Neural progenitor cell (in vitro differentiated cells): ENCODE data around the gene FAM133A. TPM values are rescaled to one million over a fixed set of nuclear protein-coding genes. Genes with fewer than 3 reads are reported as not detected.

Experiments
- DNase-seq: peaks from one replicate; pipeline ENCODE4 v3.0.0-alpha.2; 2016; ENCODE audit warnings: low spot score
- H2AFZ ChIP-seq: fragments of 200-600 bp; sonication (generic); replicated peaks from 2 replicates; pipeline ENCODE4 v1.6.1; 2016; ENCODE audit warnings: antibody characterized with exemption
- H3F3A ChIP-seq: fragments of 200-600 bp; sonication (generic); 2 replicates; pipeline ENCODE4 v1.6.1; 2016; ENCODE audit warnings: antibody characterized with exemption, low read depth
- H3K27ac ChIP-seq: fragments of 200-600 bp; sonication (generic); 2 replicates; pipeline ENCODE4 v1.5.1; 2016; ENCODE audit warnings: mild to moderate bottlenecking
- H3K27me3 ChIP-seq: fragments of 200-600 bp; sonication (generic); 2 replicates; pipeline ENCODE4 v1.6.1; 2016; ENCODE audit warnings: mild to moderate bottlenecking, moderate library complexity
- H3K36me3 ChIP-seq: fragments of 200-600 bp; sonication (generic); 2 replicates; pipeline ENCODE4 v1.5.1; 2016
- H3K4me1 ChIP-seq: fragments of 200-600 bp; sonication (generic); 2 replicates; pipeline ENCODE4 v1.6.1; 2016; ENCODE audit warnings: mixed run types
- H3K4me2 ChIP-seq: fragments of 200-600 bp; sonication (generic); 2 replicates; pipeline ENCODE4 v1.6.1; 2016
- H3K4me3 ChIP-seq: fragments of 200-600 bp; sonication (generic); 2 replicates; pipeline ENCODE4 v1.5.1; 2016
- H3K79me2 ChIP-seq: fragments of 200-600 bp; sonication (generic); 2 replicates; pipeline ENCODE4 v1.6.1; 2016; ENCODE audit warnings: low read depth
- H3K9ac ChIP-seq: fragments of 200-600 bp; sonication (generic); 2 replicates; pipeline ENCODE4 v1.6.1; 2016
- H3K9me3 ChIP-seq: fragments of 200-600 bp; sonication (generic); 2 replicates; pipeline ENCODE4 v1.5.1; 2016; ENCODE audit warnings: low read depth
- H4K20me1 ChIP-seq: fragments of 200-600 bp; sonication (generic); 2 replicates; pipeline ENCODE4 v1.6.1; 2016; ENCODE audit warnings: low read depth
- H3K27ac Mint-ChIP-seq: 3 replicates; pipeline ENCODE4 v1.8.0; 2021; ENCODE audit warnings: mixed read lengths
- H3K27me3 Mint-ChIP-seq: 2 replicates; pipeline ENCODE4 v1.8.0; 2022; ENCODE audit warnings: low read depth, mild to moderate bottlenecking, inconsistent platforms, moderate library complexity, mixed read lengths; ENCODE audit not compliant: insufficient read depth
- H3K36me3 Mint-ChIP-seq: 3 replicates; pipeline ENCODE4 v1.8.0; 2021; ENCODE audit warnings: mixed read lengths
- H3K4me1 Mint-ChIP-seq: 3 replicates; pipeline ENCODE4 v1.8.0; 2021; ENCODE audit warnings: mixed read lengths
- H3K4me3 Mint-ChIP-seq: 3 replicates; pipeline ENCODE4 v1.8.0; 2021; ENCODE audit warnings: mild to moderate bottlenecking, moderate library complexity, mixed read lengths
- H3K9me3 Mint-ChIP-seq: 3 replicates; pipeline ENCODE4 v1.8.0; 2020; ENCODE audit warnings: mixed read lengths
- EZH2 ChIP-seq: fragments of 200-600 bp; sonication (generic); IDR thresholded peaks from 2 replicates; pipeline ENCODE4 v1.6.1; 2017; ENCODE audit warnings: antibody characterized with exemption, mild to moderate bottlenecking, moderate library complexity
- EZH2phosphoT487 ChIP-seq: fragments of 200-600 bp; sonication (generic); IDR thresholded peaks from 2 replicates; pipeline ENCODE4 v1.6.1; 2017; ENCODE audit warnings: antibody characterized with exemption
- total RNA-seq: library from RNA; depleted of rRNA; stranded (reverse); fragments of >200 nt; gene quantifications from 2 replicates; pipeline ENCODE4 v1.2.3, GENCODE V29; 2015; ENCODE audit warnings: low replicate concordance
- TF ChIP-seq, protein P1 (sequence below): fragments of 200-600 bp; sonication (generic); IDR thresholded peaks from 2 replicates; pipeline ENCODE4 v1.5.1; 2017; ENCODE audit warnings: antibody characterized with exemption, mild to moderate bottlenecking

The FAM133A gene
- total RNA-seq, 1 donor from 2014 or later, result 2.2 TPM

DNA sequence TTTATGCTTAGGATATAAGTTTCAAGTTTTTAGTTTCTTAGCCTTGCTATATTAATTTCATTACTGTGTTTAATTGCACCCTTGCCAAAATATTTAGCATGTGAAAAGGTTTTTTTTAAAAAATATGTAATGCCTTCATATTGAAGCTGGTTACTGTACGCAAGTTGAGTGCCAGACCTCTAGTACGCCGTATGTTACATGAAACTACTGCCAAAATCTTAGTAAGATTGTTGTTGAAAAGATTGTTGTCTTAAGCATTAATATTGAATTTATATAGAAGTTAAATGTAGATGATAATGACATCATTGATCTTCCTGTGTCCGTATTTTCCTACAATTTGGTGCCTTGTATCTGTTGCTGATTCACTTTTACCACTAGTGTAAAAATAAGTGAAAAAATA, 37.1 kb downstream of the FAM133A start:
- Histone ChIP-seq H3K27ac (no peak overlapping the region), H4K20me1 (no peaks in the 10 kb centered on the region), H3K79me2 (no peaks in the 10 kb centered on the region), H3K9me3 (no peaks in the 10 kb centered on the region), H3K27me3 (no peaks in the 10 kb centered on the region), H3K4me1 (no peaks in the 10 kb centered on the region), H3K36me3 (no peaks in the 10 kb centered on the region), H3K9ac (no peak overlapping the region), H3K4me2 (no peak overlapping the region), H3F3A (no peaks in the 10 kb centered on the region), H3K4me3 (no peak overlapping the region), H2AFZ (no peak overlapping the region)
- TF ChIP-seq, protein P1, sequence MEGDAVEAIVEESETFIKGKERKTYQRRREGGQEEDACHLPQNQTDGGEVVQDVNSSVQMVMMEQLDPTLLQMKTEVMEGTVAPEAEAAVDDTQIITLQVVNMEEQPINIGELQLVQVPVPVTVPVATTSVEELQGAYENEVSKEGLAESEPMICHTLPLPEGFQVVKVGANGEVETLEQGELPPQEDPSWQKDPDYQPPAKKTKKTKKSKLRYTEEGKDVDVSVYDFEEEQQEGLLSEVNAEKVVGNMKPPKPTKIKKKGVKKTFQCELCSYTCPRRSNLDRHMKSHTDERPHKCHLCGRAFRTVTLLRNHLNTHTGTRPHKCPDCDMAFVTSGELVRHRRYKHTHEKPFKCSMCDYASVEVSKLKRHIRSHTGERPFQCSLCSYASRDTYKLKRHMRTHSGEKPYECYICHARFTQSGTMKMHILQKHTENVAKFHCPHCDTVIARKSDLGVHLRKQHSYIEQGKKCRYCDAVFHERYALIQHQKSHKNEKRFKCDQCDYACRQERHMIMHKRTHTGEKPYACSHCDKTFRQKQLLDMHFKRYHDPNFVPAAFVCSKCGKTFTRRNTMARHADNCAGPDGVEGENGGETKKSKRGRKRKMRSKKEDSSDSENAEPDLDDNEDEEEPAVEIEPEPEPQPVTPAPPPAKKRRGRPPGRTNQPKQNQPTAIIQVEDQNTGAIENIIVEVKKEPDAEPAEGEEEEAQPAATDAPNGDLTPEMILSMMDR, result no peak
- no peak for TF ChIP-seq EZH2
- TF ChIP-seq EZH2phosphoT487, result no peak
- no peaks in the 10 kb centered on the region for H3K9me3 Mint-ChIP-seq
- no peaks in the 10 kb centered on the region for H3K4me1 Mint-ChIP-seq
- no peak overlapping the region for H3K4me3 Mint-ChIP-seq
- H3K27ac Mint-ChIP-seq, result no peak overlapping the region
- no peak for DNase-seq
- H3K36me3 Mint-ChIP-seq, result no peaks in the 10 kb centered on the region
- no peaks in the 10 kb centered on the region for H3K27me3 Mint-ChIP-seq

DNA sequence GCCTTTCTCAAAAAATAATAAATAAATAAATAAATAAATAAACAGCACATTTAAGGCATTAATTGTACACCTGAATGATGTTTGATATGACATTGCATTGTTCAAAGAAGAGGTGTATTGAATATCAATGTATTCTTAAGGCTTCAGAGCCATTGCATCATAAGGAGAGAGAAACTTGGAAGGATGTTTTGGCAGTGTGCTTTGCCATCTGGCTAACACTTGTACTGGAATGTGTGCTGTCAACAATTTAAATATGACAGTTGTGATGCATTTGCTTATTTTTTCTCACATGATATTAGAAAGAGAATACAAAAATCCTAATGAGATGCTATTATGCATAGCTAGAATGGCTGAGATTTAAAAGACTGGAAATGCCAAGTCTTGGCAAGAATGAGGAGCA, 67.8 kb downstream of the FAM133A start:
- TF ChIP-seq, protein P1, result no peak
- TF ChIP-seq EZH2phosphoT487, result no peak
- no peak for TF ChIP-seq EZH2
- H3K27me3 ChIP-seq, result no peaks in the 10 kb centered on the region
- no peaks in the 10 kb centered on the region for H3K4me1 ChIP-seq
- no peaks in the 10 kb centered on the region for H3K9me3 ChIP-seq
- H3K4me2 ChIP-seq, result no peak overlapping the region
- H4K20me1 ChIP-seq, result no peaks in the 10 kb centered on the region
- no peak overlapping the region for H3K27ac ChIP-seq
- Mint-ChIP-seq H3K4me3 (no peak overlapping the region), H3K4me1 (peaks cover 11% of the 10 kb centered on the region), H3K27me3 (no peaks in the 10 kb centered on the region), H3K36me3 (no peaks in the 10 kb centered on the region), H3K9me3 (no peaks in the 10 kb centered on the region), H3K27ac (no peak overlapping the region)
- H3K4me3 ChIP-seq, result no peak overlapping the region
- H3K79me2 ChIP-seq, result no peaks in the 10 kb centered on the region
- H2AFZ ChIP-seq, result no peak overlapping the region
- H3K9ac ChIP-seq, result no peak overlapping the region
- no peaks in the 10 kb centered on the region for H3K36me3 ChIP-seq
- DNase-seq, result no peak
- no peaks in the 10 kb centered on the region for H3F3A ChIP-seq

DNA sequence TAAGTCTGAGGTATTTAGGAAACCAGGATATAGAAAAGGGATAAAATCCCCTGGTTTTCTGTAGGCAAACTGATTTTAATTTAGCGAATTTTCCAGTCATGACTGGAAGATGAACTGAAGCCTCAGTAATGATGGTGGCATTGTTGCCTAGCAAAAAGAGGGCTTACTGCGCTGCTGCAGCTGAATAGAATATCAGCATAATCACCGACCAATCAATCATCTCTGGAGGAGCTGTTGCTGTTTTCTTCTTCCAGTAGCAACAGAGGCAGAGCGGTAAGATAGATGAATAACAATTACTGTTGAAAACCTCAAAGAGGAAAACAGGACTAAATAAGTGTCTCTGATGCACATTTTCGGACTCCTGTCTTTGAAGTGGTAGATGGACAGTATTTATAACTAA, 86.2 kb downstream of the FAM133A start:
- no peak overlapping the region for H3K4me3 ChIP-seq
- no peak for TF ChIP-seq EZH2phosphoT487
- TF ChIP-seq, protein P1, result no peak
- no peak for TF ChIP-seq EZH2
- no peaks in the 10 kb centered on the region for H3K4me1 ChIP-seq
- Mint-ChIP-seq H3K27me3 (peaks cover 3% of the 10 kb centered on the region), H3K36me3 (no peaks in the 10 kb centered on the region), H3K4me3 (no peak overlapping the region), H3K27ac (no peak overlapping the region), H3K9me3 (no peaks in the 10 kb centered on the region), H3K4me1 (peaks cover 2% of the 10 kb centered on the region)
- H4K20me1 ChIP-seq, result no peaks in the 10 kb centered on the region
- H3K4me2 ChIP-seq, result no peak overlapping the region
- no peaks in the 10 kb centered on the region for H3K9me3 ChIP-seq
- no peak overlapping the region for H2AFZ ChIP-seq
- no peaks in the 10 kb centered on the region for H3F3A ChIP-seq
- H3K9ac ChIP-seq, result no peak overlapping the region
- no peak for DNase-seq
- no peaks in the 10 kb centered on the region for H3K36me3 ChIP-seq
- no peaks in the 10 kb centered on the region for H3K27me3 ChIP-seq
- H3K79me2 ChIP-seq, result no peaks in the 10 kb centered on the region
- H3K27ac ChIP-seq, result no peak overlapping the region

Other genes with a start within 250 kb of the FAM133A start
- 57.9 and 88.5 TPM in 2 replicates for gene NAP1L3, start 628 bp upstream of the FAM133A start, total RNA-seq